Measurements from ENCODE around the gene FOXRED2.

The FOXRED2 gene

DNA sequence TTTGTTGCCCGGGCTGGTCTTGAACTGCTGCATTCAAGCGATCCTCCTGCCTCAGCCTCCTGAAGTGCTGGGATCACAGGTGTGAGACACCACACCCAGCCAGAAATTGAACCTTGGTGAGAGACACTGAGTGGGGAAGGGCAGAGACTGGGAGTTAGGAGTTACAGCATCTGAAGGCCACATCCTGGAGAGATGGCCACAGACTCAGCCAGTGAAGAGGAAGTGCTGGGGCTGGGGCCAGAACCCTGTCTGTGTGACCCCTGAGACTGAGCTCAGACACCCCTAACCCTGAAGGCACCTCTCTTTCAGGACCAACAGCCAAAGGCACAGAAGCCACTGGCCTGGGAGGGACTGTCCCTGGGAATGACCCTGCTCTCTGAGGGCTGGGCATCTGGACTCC is 59.2 kb downstream of the FOXRED2 start:
- no peak for DNase-seq

DNA sequence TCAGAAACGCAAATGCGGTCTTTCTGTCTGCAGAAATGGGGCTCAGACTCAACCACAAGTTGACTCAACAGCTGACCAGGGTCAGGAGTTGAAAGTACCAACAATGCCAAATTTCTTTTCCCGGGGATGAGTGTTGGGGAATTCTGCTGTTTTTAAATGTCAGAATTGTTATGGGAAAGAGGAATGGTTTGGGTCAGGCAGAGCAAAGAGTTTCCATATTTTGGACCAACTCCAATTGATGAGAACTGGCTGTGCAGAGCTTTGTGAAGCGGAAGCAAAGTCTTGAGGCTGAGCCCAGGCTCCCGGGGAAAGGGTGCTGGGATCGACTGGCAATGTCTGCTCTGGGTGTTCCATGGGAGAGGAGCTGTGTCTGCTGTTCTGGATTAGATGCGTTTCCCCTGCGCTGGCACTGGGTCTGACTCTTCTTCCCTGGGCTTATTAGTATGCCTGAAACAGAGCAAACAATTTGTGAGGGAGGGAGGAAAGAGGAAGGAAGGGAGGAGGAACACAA is 61.6 kb downstream of the FOXRED2 start:
- no peak for DNase-seq

DNA sequence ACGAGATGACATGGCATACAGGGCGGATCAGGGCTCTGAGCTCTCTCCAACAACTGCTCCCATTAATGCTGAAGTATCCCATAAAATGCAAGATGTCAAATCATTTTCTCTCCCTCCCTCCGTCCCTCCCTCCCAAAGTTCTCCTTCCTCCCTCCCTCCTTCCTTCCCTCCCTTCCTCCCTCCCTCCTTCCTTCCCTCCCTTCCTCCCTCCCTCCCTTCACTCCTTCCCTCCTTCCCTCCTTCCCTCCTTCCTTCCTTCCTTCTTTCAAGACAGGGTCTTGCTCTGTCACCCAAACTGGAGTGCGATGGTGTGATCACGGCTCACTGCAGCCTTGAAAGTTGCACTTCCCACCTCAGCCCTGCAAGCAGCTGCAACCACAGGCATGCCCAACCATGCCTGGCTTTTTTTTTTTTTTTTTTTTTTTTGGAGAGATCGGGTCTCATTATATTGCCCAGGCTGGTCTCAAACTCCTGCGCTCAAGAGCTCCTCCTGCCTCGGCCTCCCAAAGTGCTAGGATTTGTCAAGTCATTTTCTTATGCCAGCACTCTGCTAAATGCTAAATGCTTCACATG is 63.6 kb downstream of the FOXRED2 start:
- DNase-seq, result no peak

DNA sequence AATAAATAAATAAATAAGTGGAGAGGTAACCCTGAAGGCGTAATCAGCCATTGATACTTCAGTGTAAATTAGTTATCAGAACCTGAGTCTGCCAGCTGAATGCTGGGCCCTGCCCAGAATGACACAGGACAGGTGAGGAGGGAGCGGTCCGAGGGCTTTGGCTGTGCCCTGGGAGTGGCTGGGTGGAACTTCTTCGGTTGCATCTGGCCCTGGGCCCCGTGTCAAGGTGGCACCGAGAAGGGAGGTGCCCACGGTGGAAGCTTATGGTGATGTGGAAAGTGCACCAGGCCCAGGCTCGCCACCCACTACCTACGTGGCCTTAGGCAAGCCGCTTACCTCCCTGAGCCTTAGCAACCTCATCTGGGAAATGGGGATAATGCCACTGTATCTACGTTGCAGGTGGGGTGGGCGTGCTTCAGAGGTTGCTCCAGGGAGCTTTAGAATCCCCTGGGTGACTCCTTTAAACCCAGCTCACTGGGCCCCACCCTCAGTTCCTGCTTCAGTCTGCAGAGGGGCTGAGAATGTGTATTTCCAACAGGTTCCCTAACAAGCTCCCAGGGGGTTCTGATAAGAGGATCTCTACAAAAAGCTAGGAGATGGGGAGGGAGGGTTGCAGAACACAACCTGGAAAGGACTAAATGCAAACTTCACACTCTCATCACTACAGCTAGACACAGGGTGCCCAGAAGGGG is 64.2 kb downstream of the FOXRED2 start:
- no peak for DNase-seq

GRCh38 chr22:36440429-36441002 is 66.3 kb downstream of the FOXRED2 start:
- DNase-seq, result no peak

GRCh38 chr22:36439481-36440271 is 67.2 kb downstream of the FOXRED2 start:
- DNase-seq, result no peak
